Left hindlimb (tissue), 1 donor: ENCODE measurements around the gene PPP1R12B.

Source experiments
- DNase-seq: peaks from one replicate; pipeline ENCODE4 v3.0.0-alpha.2; 2018

The PPP1R12B gene

GRCh38 chr1:202348509-202349205 lies at the start of gene PPP1R12B:
Gene PPP1R12B, plus strand, starts transcription at chr1:202348699. Its CDS starts 153 bp downstream, at chr1:202348852.
- peak; percentile 98 for DNase-seq

- no peak for DNase-seq
Measured at GRCh38 chr1:202302166-202302565, 46.3 kb upstream of the PPP1R12B start.

GRCh38 chr1:202304375-202304774 lies 44.1 kb upstream of the PPP1R12B start:
- DNase-seq, result peak; percentile 60

GRCh38 chr1:202305168-202305567 lies 43.3 kb upstream of the PPP1R12B start:
- no peak for DNase-seq

GRCh38 chr1:202306535-202307345 lies 41.8 kb upstream of the PPP1R12B start:
- DNase-seq, result no peak

- DNase-seq, result no peak
Measured at GRCh38 chr1:202310071-202310725, 38.3 kb upstream of the PPP1R12B start.

GRCh38 chr1:202310746-202311145 lies 37.8 kb upstream of the PPP1R12B start:
- no peak for DNase-seq

GRCh38 chr1:202311875-202312635 lies 36.4 kb upstream of the PPP1R12B start:
- DNase-seq, result peak; percentile 50

GRCh38 chr1:202315576-202316168 lies 32.8 kb upstream of the PPP1R12B start:
- DNase-seq, result peak; percentile 74

GRCh38 chr1:202316186-202316585 lies 32.3 kb upstream of the PPP1R12B start:
- no peak for DNase-seq

GRCh38 chr1:202317941-202318925 lies 30.3 kb upstream of the PPP1R12B start:
- no peak for DNase-seq

GRCh38 chr1:202319381-202320080 lies 29.0 kb upstream of the PPP1R12B start:
- DNase-seq, result no peak

GRCh38 chr1:202320081-202320405 lies 28.5 kb upstream of the PPP1R12B start:
- DNase-seq, result no peak

- DNase-seq, result no peak
Measured at GRCh38 chr1:202323731-202324130, 24.8 kb upstream of the PPP1R12B start.

GRCh38 chr1:202324646-202325045 lies 23.9 kb upstream of the PPP1R12B start:
- no peak for DNase-seq

GRCh38 chr1:202329891-202330290 lies 18.6 kb upstream of the PPP1R12B start:
- DNase-seq, result no peak

- DNase-seq, result no peak
Measured at GRCh38 chr1:202333861-202334260, 14.6 kb upstream of the PPP1R12B start.

- DNase-seq, result no peak
Measured at GRCh38 chr1:202343652-202344349, 4.7 kb upstream of the PPP1R12B start.

- no peak for DNase-seq
Measured at GRCh38 chr1:202348005-202348508, 442 bp upstream of the PPP1R12B start.
